ENCODE data around the gene TMEM44. TPM values are rescaled to one million over a fixed set of nuclear protein-coding genes. Genes with fewer than 3 reads are reported as not detected.

Gene TMEM44
- total and polyA plus RNA-seq, 9 of the 15 experiments (the other 6 are each of a cell fraction or from before 2014, with no cell fraction given) = 0.53 to 18.1 (median 11.3) TPM

DNA sequence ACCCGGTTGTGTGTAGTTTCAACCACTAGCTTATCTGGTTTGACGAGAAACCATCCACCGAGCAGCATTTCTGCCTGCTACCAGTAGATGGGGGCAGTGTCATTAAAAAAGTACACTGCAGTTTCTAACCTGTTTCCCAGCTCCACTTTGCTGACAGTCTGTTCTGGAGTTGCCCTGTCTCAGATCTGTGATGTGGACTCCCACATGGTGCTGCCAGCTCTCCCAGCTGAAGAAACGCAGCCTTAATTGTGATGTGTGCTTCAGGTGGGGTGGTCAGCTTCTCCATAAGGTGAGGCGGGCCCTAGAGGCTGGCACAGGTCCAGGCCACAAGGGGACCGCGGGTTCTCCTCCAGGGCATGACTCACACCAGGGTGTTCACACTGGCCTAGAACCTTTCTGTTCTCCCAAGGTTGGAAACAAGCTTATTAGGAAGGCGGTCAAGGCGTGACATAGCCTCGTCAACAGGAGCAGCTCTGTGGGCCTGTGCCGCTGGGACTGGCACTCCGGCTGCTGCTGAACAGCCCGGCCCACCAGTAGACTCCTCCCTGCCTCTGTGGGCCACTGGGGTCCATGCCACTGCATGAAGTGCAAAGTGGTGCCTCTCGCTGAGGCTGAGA, 49.6 kb upstream of the TMEM44 start (continued):
- no peak for TF ChIP-seq ZNF311 (CRISPR knock-in tag; IDR thresholded peaks at IDR 0.05)
- TF ChIP-seq, protein P1, sequence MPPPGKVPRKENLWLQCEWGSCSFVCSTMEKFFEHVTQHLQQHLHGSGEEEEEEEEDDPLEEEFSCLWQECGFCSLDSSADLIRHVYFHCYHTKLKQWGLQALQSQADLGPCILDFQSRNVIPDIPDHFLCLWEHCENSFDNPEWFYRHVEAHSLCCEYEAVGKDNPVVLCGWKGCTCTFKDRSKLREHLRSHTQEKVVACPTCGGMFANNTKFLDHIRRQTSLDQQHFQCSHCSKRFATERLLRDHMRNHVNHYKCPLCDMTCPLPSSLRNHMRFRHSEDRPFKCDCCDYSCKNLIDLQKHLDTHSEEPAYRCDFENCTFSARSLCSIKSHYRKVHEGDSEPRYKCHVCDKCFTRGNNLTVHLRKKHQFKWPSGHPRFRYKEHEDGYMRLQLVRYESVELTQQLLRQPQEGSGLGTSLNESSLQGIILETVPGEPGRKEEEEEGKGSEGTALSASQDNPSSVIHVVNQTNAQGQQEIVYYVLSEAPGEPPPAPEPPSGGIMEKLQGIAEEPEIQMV (tag; conservative IDR thresholded peaks at IDR 0.05; ENCODE audit: low read depth) = no peak
- no peak for TF ChIP-seq MEF2A (IDR thresholded peaks at IDR 0.05; ENCODE audit: control insufficient read depth, low read depth, low read length)
- no peak for TF ChIP-seq ZEB2 (IDR thresholded peaks at IDR 0.05)
- TF ChIP-seq, protein P2, sequence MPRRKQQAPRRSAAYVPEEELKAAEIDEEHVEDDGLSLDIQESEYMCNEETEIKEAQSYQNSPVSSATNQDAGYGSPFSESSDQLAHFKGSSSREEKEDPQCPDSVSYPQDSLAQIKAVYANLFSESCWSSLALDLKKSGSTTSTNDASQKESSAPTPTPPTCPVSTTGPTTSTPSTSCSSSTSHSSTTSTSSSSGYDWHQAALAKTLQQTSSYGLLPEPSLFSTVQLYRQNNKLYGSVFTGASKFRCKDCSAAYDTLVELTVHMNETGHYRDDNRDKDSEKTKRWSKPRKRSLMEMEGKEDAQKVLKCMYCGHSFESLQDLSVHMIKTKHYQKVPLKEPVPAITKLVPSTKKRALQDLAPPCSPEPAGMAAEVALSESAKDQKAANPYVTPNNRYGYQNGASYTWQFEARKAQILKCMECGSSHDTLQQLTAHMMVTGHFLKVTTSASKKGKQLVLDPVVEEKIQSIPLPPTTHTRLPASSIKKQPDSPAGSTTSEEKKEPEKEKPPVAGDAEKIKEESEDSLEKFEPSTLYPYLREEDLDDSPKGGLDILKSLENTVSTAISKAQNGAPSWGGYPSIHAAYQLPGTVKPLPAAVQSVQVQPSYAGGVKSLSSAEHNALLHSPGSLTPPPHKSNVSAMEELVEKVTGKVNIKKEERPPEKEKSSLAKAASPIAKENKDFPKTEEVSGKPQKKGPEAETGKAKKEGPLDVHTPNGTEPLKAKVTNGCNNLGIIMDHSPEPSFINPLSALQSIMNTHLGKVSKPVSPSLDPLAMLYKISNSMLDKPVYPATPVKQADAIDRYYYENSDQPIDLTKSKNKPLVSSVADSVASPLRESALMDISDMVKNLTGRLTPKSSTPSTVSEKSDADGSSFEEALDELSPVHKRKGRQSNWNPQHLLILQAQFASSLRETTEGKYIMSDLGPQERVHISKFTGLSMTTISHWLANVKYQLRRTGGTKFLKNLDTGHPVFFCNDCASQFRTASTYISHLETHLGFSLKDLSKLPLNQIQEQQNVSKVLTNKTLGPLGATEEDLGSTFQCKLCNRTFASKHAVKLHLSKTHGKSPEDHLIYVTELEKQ (CRISPR knock-in tag; IDR thresholded peaks at IDR 0.05) = no peak
- TF ChIP-seq TOE1 (IDR thresholded peaks at IDR 0.05; ENCODE audit: borderline replicate concordance) = no peak
- TF ChIP-seq TOE1 (CRISPR knock-in tag; IDR thresholded peaks at IDR 0.05; ENCODE audit: borderline replicate concordance, low read depth) = 0 out of 2 replicates have a peak, but pooled peaks have one; percentile 48
- TF ChIP-seq PHB2 (IDR thresholded peaks at IDR 0.05; ENCODE audit: low read depth) = no peak
- no peak; the same call in 1 of the 2 replicates for TF ChIP-seq CBFB (CRISPR knock-in tag; IDR thresholded peaks at IDR 0.05)
- no peak for TF ChIP-seq ELF1 (tag; IDR thresholded peaks at IDR 0.05)
- TF ChIP-seq ZKSCAN1 (IDR thresholded peaks at IDR 0.05; ENCODE audit: low read depth, low read length) = 0 out of 2 replicates have a peak, but pooled peaks have one; percentile 20
- peak in 1 of 2 experiments; percentile 36; a peak in 1 of 3 replicates for TF ChIP-seq CBX3 (IDR thresholded peaks at IDR 0.05; ENCODE audit: borderline replicate concordance in 1 of 2, low read length in 2 of 2)
- peak; percentile 74; the same call in 1 of the 2 replicates for TF ChIP-seq FOXK1 (CRISPR knock-in tag; IDR thresholded peaks at IDR 0.05; ENCODE audit: borderline replicate concordance)
- TF ChIP-seq, protein P3, sequence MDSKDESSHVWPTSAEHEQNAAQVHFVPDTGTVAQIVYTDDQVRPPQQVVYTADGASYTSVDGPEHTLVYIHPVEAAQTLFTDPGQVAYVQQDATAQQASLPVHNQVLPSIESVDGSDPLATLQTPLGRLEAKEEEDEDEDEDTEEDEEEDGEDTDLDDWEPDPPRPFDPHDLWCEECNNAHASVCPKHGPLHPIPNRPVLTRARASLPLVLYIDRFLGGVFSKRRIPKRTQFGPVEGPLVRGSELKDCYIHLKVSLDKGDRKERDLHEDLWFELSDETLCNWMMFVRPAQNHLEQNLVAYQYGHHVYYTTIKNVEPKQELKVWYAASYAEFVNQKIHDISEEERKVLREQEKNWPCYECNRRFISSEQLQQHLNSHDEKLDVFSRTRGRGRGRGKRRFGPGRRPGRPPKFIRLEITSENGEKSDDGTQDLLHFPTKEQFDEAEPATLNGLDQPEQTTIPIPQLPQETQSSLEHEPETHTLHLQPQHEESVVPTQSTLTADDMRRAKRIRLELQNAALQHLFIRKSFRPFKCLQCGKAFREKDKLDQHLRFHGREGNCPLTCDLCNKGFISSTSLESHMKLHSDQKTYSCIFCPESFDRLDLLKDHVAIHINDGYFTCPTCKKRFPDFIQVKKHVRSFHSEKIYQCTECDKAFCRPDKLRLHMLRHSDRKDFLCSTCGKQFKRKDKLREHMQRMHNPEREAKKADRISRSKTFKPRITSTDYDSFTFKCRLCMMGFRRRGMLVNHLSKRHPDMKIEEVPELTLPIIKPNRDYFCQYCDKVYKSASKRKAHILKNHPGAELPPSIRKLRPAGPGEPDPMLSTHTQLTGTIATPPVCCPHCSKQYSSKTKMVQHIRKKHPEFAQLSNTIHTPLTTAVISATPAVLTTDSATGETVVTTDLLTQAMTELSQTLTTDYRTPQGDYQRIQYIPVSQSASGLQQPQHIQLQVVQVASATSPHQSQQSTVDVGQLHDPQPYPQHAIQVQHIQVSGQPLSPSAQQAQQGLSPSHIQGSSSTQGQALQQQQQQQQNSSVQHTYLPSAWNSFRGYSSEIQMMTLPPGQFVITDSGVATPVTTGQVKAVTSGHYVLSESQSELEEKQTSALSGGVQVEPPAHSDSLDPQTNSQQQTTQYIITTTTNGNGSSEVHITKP (IDR thresholded peaks at IDR 0.05; ENCODE audit: partially characterized antibody) = no peak
- no peak for TF ChIP-seq ZNF639 (CRISPR knock-in tag; conservative IDR thresholded peaks at IDR 0.05 in 1 of 2, IDR thresholded peaks at IDR 0.05 in 1 of 2)
- TF ChIP-seq ZNF766 (CRISPR knock-in tag; conservative IDR thresholded peaks at IDR 0.05) = 0 out of 2 replicates have a peak, but pooled peaks have one; percentile 41
- TF ChIP-seq RFX7 (CRISPR knock-in tag; IDR thresholded peaks at IDR 0.05) = no peak
